Esophagus squamous epithelium (tissue), 5 donors: Measurements from ENCODE around the gene SPTBN4. TPM values are rescaled to one million over a fixed set of nuclear protein-coding genes. Genes with fewer than 3 reads are reported as not detected.

Experiments used
- DNase-seq: peaks from one replicate; lab custom pipeline; 2025; lab: John Stamatoyannopoulos, UW
- H3K27ac ChIP-seq, 4 donors: fragments of 200-600 bp; sonication (generic); one replicate each; pipeline ENCODE4 v1.5.1; 2016 to 2019; ENCODE audit warnings: mild to moderate bottlenecking in 1 of 4
- H3K27me3 ChIP-seq, 4 donors: fragments of 200-600 bp; sonication (generic); 1 replicate in 3 of 4; 2 replicates in 1 of 4; pipeline versions ENCODE4 v1.5.1 to v1.6.0; 2017 to 2021; ENCODE audit warnings: antibody characterized with exemption in 1 of 4
- H3K36me3 ChIP-seq, 3 donors: fragments of 200-600 bp; sonication (generic); one replicate each; pipeline ENCODE4 v1.5.1; 2016 to 2019
- H3K4me1 ChIP-seq, 3 donors: fragments of 200-600 bp; sonication (generic); one replicate each; pipeline ENCODE4 v1.5.1; 2017 to 2019
- H3K4me3 ChIP-seq, 4 donors: fragments of 200-600 bp; sonication (generic); 1 replicate in 3 of 4; 2 replicates in 1 of 4; pipeline ENCODE4 v1.5.1; 2016 to 2019; ENCODE audit warnings: mild to moderate bottlenecking in 2 of 4, moderate library complexity in 1 of 4
- H3K9me3 ChIP-seq, 3 donors: fragments of 200-600 bp; sonication (generic); one replicate each; pipeline ENCODE4 v1.5.1; 2016 to 2019
- POLR2A ChIP-seq, 4 donors: fragments of 450-650 bp; IDR thresholded peaks; one replicate each; pipeline ENCODE4 v1.6.1; 2017; ENCODE audit warnings: antibody characterized with exemption in 4 of 4, mild to moderate bottlenecking in 4 of 4, moderate library complexity in 3 of 4
- WGBS, 2 donors: methylation state at CpG; one replicate each; pipeline ENCODE4 v1.1.5; 2018; 5-methylcytosine and 5-hydroxymethylcytosine counted together
- intact Hi-C: fragments of 100-400 bp; cut with DNase I; formaldehyde crosslinking; loops from one replicate; pipeline ENCODE4 v1.15.0; 2022
- total RNA-seq, 4 donors: library from RNA; depleted of rRNA; stranded (reverse); fragments of >200 nt; gene quantifications; one replicate each; pipeline ENCODE4 v1.1.0, GENCODE V29; 2016
- TF ChIP-seq, protein P1 (sequence below), 6 experiments: fragments of 450-650 bp in 4 of 6; fragments of 200-600 bp in 2 of 6; sonication (generic) in 2 of 6; IDR thresholded peaks; one replicate each; pipeline ENCODE4 v1.5.1; 2016 to 2019; ENCODE audit warnings: antibody characterized with exemption in 6 of 6, mild to moderate bottlenecking in 4 of 6, moderate library complexity in 4 of 6
- donor health status: DM: yes; HTN: yes; CAD: no.

SPTBN4 gene
- total RNA-seq, 4 donors from 2014 or later: 0.08 to 2.0 (median 1.2) TPM

DNA sequence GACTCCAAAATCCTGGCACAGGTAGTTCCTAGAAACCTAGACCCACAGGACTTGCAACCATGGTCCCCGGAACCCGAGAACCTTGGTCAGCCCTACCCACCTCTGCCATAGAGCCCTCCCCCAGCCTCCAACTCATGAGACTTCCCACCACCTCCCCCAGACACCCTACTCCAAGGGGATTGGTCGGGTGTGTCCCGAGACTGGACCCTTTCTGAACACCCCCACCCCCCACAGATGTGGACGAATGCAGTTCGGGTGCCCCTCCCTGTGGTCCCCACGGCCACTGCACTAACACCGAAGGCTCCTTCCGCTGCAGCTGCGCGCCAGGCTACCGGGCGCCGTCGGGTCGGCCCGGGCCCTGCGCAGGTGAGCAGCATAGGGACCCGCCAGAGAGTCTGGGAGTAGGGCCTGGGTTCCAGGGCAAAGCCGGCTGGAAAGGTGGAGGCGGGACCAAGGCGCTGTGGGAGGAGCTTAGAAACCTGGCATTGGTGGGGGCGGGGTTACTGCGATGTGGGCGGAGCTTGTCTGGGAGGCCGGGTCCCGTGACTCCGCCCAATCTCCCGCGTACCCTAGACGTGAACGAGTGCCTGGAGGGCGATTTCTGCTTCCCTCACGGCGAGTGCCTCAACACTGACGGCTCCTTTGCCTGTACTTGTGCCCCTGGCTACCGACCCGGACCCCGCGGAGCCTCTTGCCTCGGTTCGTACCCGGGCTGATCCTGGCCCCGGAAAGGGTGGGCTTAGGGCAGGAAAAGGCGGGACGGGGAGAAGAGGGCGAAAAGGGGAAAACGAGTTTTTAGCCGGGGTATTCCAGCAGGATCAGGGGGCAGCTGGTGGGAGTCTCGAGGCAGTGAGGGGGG lies 146.3 kb downstream of the SPTBN4 start:
- intact Hi-C loops: no loop called here
- TF ChIP-seq, protein P1, sequence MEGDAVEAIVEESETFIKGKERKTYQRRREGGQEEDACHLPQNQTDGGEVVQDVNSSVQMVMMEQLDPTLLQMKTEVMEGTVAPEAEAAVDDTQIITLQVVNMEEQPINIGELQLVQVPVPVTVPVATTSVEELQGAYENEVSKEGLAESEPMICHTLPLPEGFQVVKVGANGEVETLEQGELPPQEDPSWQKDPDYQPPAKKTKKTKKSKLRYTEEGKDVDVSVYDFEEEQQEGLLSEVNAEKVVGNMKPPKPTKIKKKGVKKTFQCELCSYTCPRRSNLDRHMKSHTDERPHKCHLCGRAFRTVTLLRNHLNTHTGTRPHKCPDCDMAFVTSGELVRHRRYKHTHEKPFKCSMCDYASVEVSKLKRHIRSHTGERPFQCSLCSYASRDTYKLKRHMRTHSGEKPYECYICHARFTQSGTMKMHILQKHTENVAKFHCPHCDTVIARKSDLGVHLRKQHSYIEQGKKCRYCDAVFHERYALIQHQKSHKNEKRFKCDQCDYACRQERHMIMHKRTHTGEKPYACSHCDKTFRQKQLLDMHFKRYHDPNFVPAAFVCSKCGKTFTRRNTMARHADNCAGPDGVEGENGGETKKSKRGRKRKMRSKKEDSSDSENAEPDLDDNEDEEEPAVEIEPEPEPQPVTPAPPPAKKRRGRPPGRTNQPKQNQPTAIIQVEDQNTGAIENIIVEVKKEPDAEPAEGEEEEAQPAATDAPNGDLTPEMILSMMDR (IDR thresholded peaks at IDR 0.05): no peak
- no peak for TF ChIP-seq POLR2A (IDR thresholded peaks at IDR 0.05)
- Histone ChIP-seq H3K4me1 (peaks cover 32 to 92% (median 34%) of the 10 kb centered on the region in 3 donors), H3K4me3 (peak overlapping the region; percentile 57 to 76 (median 71)), H3K36me3 (peaks cover 0 to 28% (median 0%) of the 10 kb centered on the region in 3 donors), H3K27me3 (no peaks in the 10 kb centered on the region), H3K27ac (peak overlapping the region; percentile 90 to 95 (median 94)), H3K9me3 (no peaks in the 10 kb centered on the region)
- WGBS, 2 donors: 23 to 36% methylated on average over 7 to 15 of the region's 50 CpGs
- peak; percentile 25 for DNase-seq

DNA sequence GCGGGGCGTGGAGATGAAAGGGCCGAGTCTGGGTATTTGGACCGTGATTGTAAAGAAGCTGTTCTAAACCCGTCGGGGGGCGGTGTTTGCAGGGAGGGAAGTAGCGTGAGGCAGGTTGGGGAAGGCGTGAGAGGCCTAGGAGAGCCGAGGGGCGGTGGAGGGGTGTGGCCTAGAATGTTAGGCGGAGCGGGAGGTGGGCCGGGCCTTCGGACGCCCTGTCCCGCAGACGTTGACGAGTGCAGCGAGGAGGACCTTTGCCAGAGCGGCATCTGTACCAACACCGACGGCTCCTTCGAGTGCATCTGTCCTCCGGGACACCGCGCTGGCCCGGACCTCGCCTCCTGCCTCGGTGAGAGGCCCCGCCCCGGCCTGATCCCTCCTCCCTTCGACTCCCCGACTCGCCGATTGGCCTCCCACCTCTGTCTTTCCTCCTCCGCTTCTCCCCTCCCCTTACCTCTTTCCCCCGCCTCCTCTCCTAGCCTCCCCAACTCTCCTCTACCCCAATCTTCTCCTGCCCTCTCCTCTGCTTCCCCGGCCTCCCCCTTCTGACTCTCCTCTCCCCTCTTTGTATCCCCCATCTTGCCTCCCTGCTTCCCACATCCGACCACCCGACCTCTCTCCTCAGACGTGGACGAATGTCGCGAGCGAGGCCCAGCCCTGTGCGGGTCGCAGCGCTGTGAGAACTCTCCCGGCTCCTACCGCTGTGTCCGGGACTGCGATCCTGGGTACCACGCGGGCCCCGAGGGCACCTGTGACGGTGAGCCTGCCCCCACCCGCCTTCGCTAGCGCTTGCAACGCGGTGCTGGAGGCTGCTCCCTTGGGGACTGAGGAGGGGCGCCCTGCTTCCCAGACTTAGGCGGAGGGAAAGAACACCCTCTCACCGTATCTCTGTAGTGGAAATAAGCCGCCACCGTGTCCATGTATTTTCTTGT lies 147.2 kb downstream of the SPTBN4 start:
- peaks cover 28 to 83% (median 30%) of the 10 kb centered on the region in 3 donors for H3K4me1 ChIP-seq
- peak overlapping the region; percentile 57 to 76 (median 71) for H3K4me3 ChIP-seq
- H3K27ac ChIP-seq: peak overlapping the region; percentile 90 to 95 (median 94)
- H3K27me3 ChIP-seq: no peaks in the 10 kb centered on the region
- intact Hi-C loops: no loop called here
- peak in 3 of 4 donors; percentile 22 to 61 (median 56) for TF ChIP-seq POLR2A (IDR thresholded peaks at IDR 0.05)
- TF ChIP-seq, protein P1 (IDR thresholded peaks at IDR 0.05): no peak
- DNase-seq: peak; percentile 48
- no peaks in the 10 kb centered on the region for H3K9me3 ChIP-seq
- peaks cover 0 to 37% (median 0%) of the 10 kb centered on the region in 3 donors for H3K36me3 ChIP-seq
- WGBS, 2 donors: 2 to 11% methylated on average over 46 to 64 of the region's 67 CpGs

DNA sequence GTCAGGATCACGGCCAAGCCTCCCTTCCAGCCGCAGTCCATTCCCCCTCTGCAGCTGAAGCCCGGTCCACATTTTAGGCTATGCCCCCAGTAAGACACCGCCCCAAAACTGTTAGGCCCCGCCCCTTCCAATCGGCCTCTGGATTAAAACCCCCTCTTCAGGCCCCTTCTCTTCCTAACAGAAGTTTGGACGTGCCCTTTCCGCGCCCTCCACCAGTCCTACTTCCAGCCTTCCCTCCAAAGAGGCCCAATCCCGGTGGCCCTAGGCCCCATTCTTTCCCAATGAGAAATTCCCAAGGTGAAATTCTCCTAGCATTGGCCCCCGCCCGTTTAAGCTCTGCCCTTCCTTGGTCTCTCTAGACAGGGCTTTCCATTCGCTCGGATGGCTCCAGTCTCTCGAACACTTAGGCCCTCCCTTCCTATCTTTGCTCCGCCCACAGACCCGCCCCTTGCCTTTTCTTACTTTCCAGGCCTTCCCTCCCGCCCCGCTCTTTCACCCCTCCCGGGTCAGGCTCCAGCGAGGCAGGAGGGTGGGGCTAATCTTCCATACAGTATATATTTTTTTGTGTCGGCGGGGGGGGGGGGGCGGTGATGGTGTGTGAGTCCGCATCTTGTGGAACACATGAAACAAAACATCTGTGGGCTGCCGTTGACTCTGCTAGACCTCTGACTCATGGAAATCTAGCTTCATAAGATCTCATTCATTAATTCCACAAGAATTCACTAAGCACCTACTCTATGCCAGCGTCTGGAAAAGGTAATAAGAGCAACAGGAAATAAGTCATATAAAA lies 148.0 kb downstream of the SPTBN4 start:
- H3K36me3 ChIP-seq: peaks cover 0 to 45% (median 5%) of the 10 kb centered on the region in 3 donors
- H3K4me3 ChIP-seq: peak overlapping the region; percentile 57 to 76 (median 71)
- H3K4me1 ChIP-seq: peaks cover 23 to 74% (median 26%) of the 10 kb centered on the region in 3 donors
- TF ChIP-seq, protein P1 (IDR thresholded peaks at IDR 0.05): no peak
- TF ChIP-seq POLR2A (IDR thresholded peaks at IDR 0.05): peak in 3 of 4 donors; percentile 26 to 57 (median 33)
- WGBS, 2 donors: 4 to 21% methylated on average over 26 to 27 of the region's 27 CpGs
- peak overlapping the region; percentile 90 to 95 (median 94) for H3K27ac ChIP-seq
- H3K9me3 ChIP-seq: no peaks in the 10 kb centered on the region
- intact Hi-C loops: no loop called here
- peak; percentile 27 for DNase-seq
- no peaks in the 10 kb centered on the region for H3K27me3 ChIP-seq

DNA sequence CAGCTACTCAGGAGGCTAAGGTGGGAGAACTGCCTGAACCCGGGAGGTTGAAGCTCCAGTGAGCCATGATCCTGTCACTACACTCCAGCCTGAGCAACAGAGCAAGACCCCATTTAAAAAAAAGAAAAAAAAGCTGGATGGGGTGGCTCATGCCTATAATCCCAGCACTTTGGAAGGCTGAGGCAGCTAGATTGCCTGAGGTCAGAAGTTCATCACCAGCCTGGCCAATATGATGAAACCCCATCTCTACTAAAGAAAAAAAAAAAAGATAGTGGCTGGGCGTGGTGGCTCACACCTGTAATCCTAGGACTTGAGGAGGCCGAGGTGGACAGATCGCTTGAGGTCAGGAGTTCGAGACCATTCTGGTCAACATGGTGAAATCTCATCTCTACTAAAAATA lies 149.4 kb downstream of the SPTBN4 start:
- no peaks in the 10 kb centered on the region for H3K9me3 ChIP-seq
- intact Hi-C loops: no loop called here
- H3K27me3 ChIP-seq: no peaks in the 10 kb centered on the region
- no peak for DNase-seq
- H3K4me1 ChIP-seq: peaks cover 13 to 61% (median 16%) of the 10 kb centered on the region in 3 donors
- no peak for TF ChIP-seq POLR2A (IDR thresholded peaks at IDR 0.05)
- TF ChIP-seq, protein P1 (IDR thresholded peaks at IDR 0.05): no peak
- H3K36me3 ChIP-seq: peaks cover 5 to 59% (median 12%) of the 10 kb centered on the region in 3 donors
- peak overlapping the region in 2 of 4 donors; percentile 95 for H3K27ac ChIP-seq
- no peak overlapping the region for H3K4me3 ChIP-seq
- WGBS, 2 donors: 57 to 73% methylated on average over 4 to 5 of the region's 5 CpGs
